WTC11 (cell line): ENCODE results near the gene NDUFV2. TPM values are rescaled to one million over a fixed set of nuclear protein-coding genes. Genes with fewer than 3 reads are reported as not detected.

Experiments used
- ATAC-seq: fragments of 200-7000 bp; cut with Tn5 transposase; 2 replicates; pipeline ENCODE4 v1.10.0; 2021; ENCODE audit warnings: mild to moderate bottlenecking, moderate library complexity
- CTCF ChIA-PET: fragments of 300-600 bp; sonication (Branson Sonifier 250); formaldehyde crosslinking; loops from one replicate; lab custom pipeline; 2021; ENCODE audit warnings: antibody characterized with exemption; lab: Charles Lee
- POLR2A ChIA-PET: fragments of 350-600 bp; sonication (Branson Sonifier 250); formaldehyde crosslinking; loops from one replicate; lab custom pipeline; 2021; ENCODE audit warnings: antibody characterized with exemption; lab: Charles Lee
- DNase-seq: peaks from one replicate; pipeline ENCODE4 v3.0.0; 2021; ENCODE audit warnings: low spot score
- H3K27ac Mint-ChIP-seq: 2 replicates; pipeline ENCODE4 v1.8.0; 2021; ENCODE audit warnings: mixed read lengths
- H3K27me3 Mint-ChIP-seq: 2 replicates; pipeline ENCODE4 v1.8.0; 2021; ENCODE audit warnings: low read depth, mild to moderate bottlenecking, moderate library complexity, mixed read lengths
- H3K36me3 Mint-ChIP-seq: 2 replicates; pipeline ENCODE4 v1.8.0; 2021; ENCODE audit warnings: mixed read lengths
- H3K4me1 Mint-ChIP-seq: 2 replicates; pipeline ENCODE4 v1.8.0; 2022; ENCODE audit warnings: mixed read lengths
- H3K4me3 Mint-ChIP-seq: 2 replicates; pipeline ENCODE4 v1.8.0; 2021; ENCODE audit warnings: mild to moderate bottlenecking, moderate library complexity, mixed read lengths
- H3K9me3 Mint-ChIP-seq: 2 replicates; pipeline ENCODE4 v1.8.0; 2021; ENCODE audit warnings: mixed read lengths
- CREM ChIP-seq: sonication (generic); formaldehyde crosslinking; IDR thresholded peaks from 2 replicates; pipeline ENCODE4 v1.8.1; 2022; ENCODE audit warnings: mild to moderate bottlenecking, missing genetic modification reagents, moderate library complexity
- GABPB1 ChIP-seq: sonication (generic); formaldehyde crosslinking; IDR thresholded peaks from 2 replicates; pipeline ENCODE4 v1.8.1; 2023; ENCODE audit warnings: mild to moderate bottlenecking, missing genetic modification reagents
- IRF2 ChIP-seq: sonication (generic); formaldehyde crosslinking; IDR thresholded peaks from 2 replicates; pipeline ENCODE4 v1.8.0; 2022; ENCODE audit warnings: low read depth, missing genetic modification reagents, borderline replicate concordance
- JAZF1 ChIP-seq: fragments of 250-450 bp; sonication (Bioruptor Pico); IDR thresholded peaks from 2 replicates; pipeline ENCODE4 v1.9.0; 2021; ENCODE audit warnings: moderate library complexity, mild to moderate bottlenecking, inconsistent platforms
- NFE2L1 ChIP-seq: sonication (generic); formaldehyde crosslinking; IDR thresholded peaks from 2 replicates; pipeline ENCODE4 v1.8.1; 2023; ENCODE audit warnings: missing genetic modification reagents
- SMAD4 ChIP-seq: sonication (generic); formaldehyde crosslinking; IDR thresholded peaks from 2 replicates; pipeline ENCODE4 v1.8.0; 2022; ENCODE audit warnings: mild to moderate bottlenecking, missing genetic modification reagents
- TEAD4 ChIP-seq: sonication (generic); formaldehyde crosslinking; IDR thresholded peaks from 2 replicates; pipeline ENCODE4 v1.8.0; 2022; ENCODE audit warnings: mild to moderate bottlenecking, missing genetic modification reagents
- ZNF416 ChIP-seq: fragments of 250-450 bp; sonication (Bioruptor Pico); IDR thresholded peaks from 2 replicates; pipeline ENCODE4 v1.9.0; 2021; ENCODE audit warnings: mild to moderate bottlenecking, inconsistent platforms
- total RNA-seq: library from RNA; stranded (reverse); gene quantifications from 3 replicates; pipeline ENCODE4 v1.2.3, GENCODE V29; 2021
- TF ChIP-seq, protein P1 (sequence below): sonication (generic); formaldehyde crosslinking; IDR thresholded peaks from 2 replicates; pipeline ENCODE4 v1.8.1; 2022; ENCODE audit warnings: mild to moderate bottlenecking, moderate library complexity, missing genetic modification reagents
- TF ChIP-seq, protein P2 (sequence below): sonication (generic); formaldehyde crosslinking; conservative IDR thresholded peaks from 2 replicates; pipeline ENCODE4 v1.8.1; 2023; ENCODE audit warnings: mild to moderate bottlenecking, low read depth, missing genetic modification reagents, moderate library complexity
- TF ChIP-seq, protein P3 (sequence below): fragments of 200-600 bp; IDR thresholded peaks from 2 replicates; pipeline ENCODE4 v1.8.0; 2022; ENCODE audit warnings: antibody characterized with exemption
- TF ChIP-seq, protein P4 (sequence below): sonication (generic); formaldehyde crosslinking; conservative IDR thresholded peaks from 2 replicates; pipeline ENCODE4 v1.8.1; 2022; ENCODE audit warnings: mild to moderate bottlenecking, missing genetic modification reagents
- TF ChIP-seq, protein P5 (sequence below): sonication (generic); formaldehyde crosslinking; IDR thresholded peaks from 2 replicates; pipeline ENCODE4 v1.8.0; 2023; ENCODE audit warnings: mild to moderate bottlenecking, missing genetic modification reagents

Gene NDUFV2
- total RNA-seq, 1 experiment from 2014 or later: 192 TPM

DNA sequence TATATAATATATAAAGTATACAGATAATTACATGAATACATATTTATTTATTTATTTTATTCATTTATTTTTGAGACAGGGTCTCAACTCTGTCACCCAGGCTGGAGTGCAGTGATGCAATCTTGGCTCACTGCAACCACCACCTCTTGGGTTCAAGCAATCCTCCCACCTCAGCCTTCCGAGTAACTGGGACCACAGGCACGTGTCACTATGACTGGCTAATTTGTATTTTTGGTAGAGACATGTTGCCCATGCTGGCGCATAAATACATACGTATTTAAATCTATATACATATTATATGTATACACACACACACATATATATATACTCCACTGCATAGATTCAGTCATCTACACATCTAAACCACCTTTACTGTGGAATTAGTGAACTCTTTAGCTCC, 20.6 kb upstream of the NDUFV2 start (continued):
- TF ChIP-seq, protein P1, sequence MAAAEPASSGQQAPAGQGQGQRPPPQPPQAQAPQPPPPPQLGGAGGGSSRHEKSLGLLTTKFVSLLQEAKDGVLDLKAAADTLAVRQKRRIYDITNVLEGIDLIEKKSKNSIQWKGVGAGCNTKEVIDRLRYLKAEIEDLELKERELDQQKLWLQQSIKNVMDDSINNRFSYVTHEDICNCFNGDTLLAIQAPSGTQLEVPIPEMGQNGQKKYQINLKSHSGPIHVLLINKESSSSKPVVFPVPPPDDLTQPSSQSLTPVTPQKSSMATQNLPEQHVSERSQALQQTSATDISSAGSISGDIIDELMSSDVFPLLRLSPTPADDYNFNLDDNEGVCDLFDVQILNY (CRISPR knock-in tag): no peak
- TF ChIP-seq, protein P2, sequence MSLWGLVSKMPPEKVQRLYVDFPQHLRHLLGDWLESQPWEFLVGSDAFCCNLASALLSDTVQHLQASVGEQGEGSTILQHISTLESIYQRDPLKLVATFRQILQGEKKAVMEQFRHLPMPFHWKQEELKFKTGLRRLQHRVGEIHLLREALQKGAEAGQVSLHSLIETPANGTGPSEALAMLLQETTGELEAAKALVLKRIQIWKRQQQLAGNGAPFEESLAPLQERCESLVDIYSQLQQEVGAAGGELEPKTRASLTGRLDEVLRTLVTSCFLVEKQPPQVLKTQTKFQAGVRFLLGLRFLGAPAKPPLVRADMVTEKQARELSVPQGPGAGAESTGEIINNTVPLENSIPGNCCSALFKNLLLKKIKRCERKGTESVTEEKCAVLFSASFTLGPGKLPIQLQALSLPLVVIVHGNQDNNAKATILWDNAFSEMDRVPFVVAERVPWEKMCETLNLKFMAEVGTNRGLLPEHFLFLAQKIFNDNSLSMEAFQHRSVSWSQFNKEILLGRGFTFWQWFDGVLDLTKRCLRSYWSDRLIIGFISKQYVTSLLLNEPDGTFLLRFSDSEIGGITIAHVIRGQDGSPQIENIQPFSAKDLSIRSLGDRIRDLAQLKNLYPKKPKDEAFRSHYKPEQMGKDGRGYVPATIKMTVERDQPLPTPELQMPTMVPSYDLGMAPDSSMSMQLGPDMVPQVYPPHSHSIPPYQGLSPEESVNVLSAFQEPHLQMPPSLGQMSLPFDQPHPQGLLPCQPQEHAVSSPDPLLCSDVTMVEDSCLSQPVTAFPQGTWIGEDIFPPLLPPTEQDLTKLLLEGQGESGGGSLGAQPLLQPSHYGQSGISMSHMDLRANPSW (CRISPR knock-in tag): no peak
- TF ChIP-seq, protein P3, sequence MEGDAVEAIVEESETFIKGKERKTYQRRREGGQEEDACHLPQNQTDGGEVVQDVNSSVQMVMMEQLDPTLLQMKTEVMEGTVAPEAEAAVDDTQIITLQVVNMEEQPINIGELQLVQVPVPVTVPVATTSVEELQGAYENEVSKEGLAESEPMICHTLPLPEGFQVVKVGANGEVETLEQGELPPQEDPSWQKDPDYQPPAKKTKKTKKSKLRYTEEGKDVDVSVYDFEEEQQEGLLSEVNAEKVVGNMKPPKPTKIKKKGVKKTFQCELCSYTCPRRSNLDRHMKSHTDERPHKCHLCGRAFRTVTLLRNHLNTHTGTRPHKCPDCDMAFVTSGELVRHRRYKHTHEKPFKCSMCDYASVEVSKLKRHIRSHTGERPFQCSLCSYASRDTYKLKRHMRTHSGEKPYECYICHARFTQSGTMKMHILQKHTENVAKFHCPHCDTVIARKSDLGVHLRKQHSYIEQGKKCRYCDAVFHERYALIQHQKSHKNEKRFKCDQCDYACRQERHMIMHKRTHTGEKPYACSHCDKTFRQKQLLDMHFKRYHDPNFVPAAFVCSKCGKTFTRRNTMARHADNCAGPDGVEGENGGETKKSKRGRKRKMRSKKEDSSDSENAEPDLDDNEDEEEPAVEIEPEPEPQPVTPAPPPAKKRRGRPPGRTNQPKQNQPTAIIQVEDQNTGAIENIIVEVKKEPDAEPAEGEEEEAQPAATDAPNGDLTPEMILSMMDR: no peak
- no peak for TF ChIP-seq SMAD4
- TF ChIP-seq NFE2L1 (CRISPR knock-in tag): no peak
- TF ChIP-seq CREM (CRISPR knock-in tag): no peak
- TF ChIP-seq, protein P4, sequence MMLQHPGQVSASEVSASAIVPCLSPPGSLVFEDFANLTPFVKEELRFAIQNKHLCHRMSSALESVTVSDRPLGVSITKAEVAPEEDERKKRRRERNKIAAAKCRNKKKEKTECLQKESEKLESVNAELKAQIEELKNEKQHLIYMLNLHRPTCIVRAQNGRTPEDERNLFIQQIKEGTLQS (CRISPR knock-in tag): no peak
- TF ChIP-seq GABPB1 (CRISPR knock-in tag): no peak
- no peak for TF ChIP-seq TEAD4 (CRISPR knock-in tag)

DNA sequence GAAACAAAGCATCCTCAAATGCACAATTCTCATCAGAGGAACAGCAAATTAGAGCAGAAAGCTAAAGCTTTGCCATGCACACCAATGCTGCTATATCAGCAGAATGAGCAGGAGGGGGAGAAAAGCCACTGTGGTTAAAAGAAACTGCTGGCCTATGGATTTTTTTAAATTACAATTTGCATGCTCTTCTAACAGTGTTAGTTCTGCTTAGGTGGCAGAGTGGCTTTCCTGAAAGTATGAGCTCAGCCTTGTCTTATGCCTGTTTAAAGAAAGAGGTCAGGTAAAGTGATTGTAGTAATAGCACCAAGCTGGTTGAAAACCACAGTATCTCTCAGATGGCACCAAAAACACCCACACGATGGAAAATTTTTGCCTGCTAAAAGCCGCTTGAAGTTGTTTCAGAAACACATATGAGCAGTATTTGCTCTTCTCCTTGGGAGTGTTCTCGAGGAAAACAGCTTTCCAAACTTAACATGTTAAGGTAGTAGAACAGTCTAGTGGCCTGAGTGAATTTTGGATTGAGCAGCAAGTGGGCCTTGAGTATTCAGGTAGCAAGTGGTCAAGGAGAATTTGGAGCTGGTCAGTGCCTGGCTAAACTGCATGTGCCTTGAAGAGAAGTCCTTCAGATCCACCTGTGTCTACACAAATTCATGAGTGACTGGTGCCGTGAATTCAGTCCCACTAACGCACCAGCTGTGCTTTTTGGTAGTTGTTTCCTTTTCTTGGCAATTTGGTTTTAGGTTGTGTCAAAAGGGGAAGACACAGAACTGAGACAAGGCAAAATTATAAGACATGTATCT, 19.6 kb upstream of the NDUFV2 start:
- Mint-ChIP-seq H3K4me1 (no peaks in the 10 kb centered on the region), H3K36me3 (no peaks in the 10 kb centered on the region), H3K27me3 (no peaks in the 10 kb centered on the region), H3K27ac (no peak overlapping the region), H3K9me3 (peaks cover 4% of the 10 kb centered on the region), H3K4me3 (no peak overlapping the region)
- POLR2A ChIA-PET: no interaction called here
- CTCF ChIA-PET: interaction anchor here (0.6 to 1.6 kb wide), 2 partner anchors 9 to 483 kb away, joined by 4 to 7 read pairs; no protein-coding TSS in a partner anchor
- no peak for DNase-seq
- no peak for ATAC-seq
- TF ChIP-seq ZNF416 (CRISPR knock-in tag) (no peak), IRF2 (no peak)
- TF ChIP-seq, all 79 proteins: peak for 0

DNA sequence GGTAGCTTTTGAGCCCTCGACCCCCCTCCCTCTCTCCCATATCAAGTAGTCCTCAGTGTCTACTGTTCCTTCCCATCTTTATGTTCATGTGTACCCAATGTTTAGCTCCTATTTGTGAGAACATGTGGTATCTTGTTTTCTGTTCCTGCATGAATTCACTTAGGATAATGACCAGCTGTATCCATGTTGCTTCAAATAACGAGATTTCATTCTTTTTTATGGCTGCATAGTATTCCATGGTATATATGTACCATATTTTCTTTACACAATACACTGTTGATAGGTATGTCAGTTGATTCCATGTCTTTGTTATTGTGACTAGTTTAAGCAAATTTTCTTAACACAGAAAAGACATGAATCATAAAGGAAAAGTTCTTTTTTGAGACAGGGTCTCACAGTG, 16.5 kb upstream of the NDUFV2 start:
- no peaks in the 10 kb centered on the region for H3K27me3 Mint-ChIP-seq
- DNase-seq (no peak), ATAC-seq (no peak)
- no peaks in the 10 kb centered on the region for H3K4me1 Mint-ChIP-seq
- POLR2A ChIA-PET: no interaction called here
- peaks cover 4% of the 10 kb centered on the region for H3K9me3 Mint-ChIP-seq
- no peak overlapping the region for H3K4me3 Mint-ChIP-seq
- TF ChIP-seq TEAD4 (CRISPR knock-in tag) (no peak), JAZF1 (no peak)
- TF ChIP-seq, protein P5, sequence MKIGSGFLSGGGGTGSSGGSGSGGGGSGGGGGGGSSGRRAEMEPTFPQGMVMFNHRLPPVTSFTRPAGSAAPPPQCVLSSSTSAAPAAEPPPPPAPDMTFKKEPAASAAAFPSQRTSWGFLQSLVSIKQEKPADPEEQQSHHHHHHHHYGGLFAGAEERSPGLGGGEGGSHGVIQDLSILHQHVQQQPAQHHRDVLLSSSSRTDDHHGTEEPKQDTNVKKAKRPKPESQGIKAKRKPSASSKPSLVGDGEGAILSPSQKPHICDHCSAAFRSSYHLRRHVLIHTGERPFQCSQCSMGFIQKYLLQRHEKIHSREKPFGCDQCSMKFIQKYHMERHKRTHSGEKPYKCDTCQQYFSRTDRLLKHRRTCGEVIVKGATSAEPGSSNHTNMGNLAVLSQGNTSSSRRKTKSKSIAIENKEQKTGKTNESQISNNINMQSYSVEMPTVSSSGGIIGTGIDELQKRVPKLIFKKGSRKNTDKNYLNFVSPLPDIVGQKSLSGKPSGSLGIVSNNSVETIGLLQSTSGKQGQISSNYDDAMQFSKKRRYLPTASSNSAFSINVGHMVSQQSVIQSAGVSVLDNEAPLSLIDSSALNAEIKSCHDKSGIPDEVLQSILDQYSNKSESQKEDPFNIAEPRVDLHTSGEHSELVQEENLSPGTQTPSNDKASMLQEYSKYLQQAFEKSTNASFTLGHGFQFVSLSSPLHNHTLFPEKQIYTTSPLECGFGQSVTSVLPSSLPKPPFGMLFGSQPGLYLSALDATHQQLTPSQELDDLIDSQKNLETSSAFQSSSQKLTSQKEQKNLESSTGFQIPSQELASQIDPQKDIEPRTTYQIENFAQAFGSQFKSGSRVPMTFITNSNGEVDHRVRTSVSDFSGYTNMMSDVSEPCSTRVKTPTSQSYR: no peak
- H3K27ac Mint-ChIP-seq: no peak overlapping the region
- no peaks in the 10 kb centered on the region for H3K36me3 Mint-ChIP-seq
- CTCF ChIA-PET: no interaction called here
